HG02970 (cell line): ENCODE data around the gene DOCK1.

Source experiments
- ATAC-seq: cut with Tn5 transposase; IDR thresholded peaks from one replicate; pipeline ENCODE4 v1.9.1; 2021; ENCODE audit warnings: mild to moderate bottlenecking, moderate library complexity, moderate number of reproducible peaks; ENCODE audit not compliant: unreplicated experiment, low FRiP score

Gene DOCK1

DNA sequence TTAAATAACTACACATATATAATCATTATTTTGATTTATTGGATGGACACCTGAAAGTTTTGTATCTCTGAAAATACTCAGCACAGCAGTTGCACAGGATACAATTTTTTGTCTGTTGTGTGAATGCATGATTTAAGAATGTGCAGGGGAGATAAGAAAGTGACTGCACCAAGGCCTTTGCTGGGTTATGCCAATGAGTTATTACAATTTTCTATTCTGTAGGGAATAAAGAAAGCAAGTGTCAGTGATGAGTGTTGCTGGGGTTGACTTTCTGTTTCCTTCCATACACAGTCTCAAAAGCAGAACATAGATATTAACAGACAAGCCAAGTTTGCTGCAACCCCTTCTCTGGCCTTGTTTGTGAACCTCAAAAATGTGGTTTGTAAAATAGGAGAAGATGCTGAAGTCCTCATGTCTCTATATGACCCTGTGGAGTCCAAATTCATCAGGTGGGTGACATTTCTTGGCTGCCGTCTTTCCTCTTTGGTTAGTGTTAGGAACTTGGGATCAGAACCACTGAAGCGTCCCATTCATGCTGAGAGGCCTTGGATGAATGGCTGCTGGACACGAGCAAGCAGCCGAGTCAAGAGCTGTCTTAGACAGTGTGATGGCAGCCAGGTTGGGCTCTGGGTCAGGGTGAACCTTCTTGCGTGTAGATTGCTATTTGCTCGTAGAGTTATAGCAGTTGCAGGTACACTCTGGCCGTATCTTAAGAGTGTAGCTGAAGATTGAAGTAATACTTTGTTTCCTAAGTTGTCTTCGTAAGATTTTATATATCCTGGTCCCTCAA lies 92.8 kb downstream of the DOCK1 start:
- no peak for ATAC-seq

DNA sequence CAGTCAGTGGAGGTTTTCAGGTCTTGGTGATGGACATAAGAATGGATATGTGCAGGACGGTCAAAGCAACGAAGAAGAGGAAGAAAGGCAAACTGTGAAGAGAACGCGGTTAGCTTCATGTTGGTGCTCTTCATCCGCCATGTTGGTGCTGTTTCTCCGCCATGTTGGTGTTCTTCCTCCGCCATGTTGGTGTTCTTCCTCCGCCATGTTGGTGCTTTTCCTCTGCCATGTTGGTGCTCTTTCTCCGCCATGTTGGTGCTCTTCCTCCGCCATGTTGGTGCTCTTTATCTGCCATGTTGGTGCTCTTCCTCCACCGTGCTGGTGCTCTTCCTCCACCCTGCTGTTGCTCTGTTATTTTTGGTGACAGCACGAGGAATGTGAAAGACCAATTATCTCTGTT lies 95.4 kb downstream of the DOCK1 start:
- ATAC-seq, result no peak

DNA sequence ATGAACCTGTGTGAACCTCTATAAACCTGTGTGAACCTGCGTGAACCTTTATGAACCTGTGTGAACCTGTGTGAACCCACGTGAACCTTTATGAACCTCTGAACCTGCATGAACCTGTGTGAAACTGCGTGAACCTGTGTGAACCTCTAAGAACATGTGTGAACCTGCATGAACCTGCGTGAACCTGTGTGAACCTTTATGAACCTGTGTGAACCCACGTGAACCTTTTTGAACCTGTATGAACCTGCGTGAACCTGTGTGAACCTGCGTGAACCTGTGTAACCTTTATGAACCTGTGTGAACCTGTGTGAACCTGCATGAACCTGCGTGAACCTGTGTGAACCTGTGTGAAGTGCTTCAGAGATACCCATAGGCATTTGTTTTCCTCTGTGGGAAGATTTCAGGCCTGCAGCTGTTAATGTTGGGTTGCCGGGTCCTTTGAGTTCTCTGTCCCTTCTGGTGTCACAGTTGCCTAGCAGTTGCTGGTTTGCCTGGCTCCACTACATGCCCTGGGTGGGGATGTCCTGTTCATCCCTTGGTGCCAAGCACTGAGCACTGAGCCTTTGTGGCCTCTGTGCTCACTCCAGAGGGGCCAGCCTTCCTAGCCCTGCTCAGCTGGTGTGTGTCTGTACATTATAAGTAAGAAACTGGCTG lies 97.9 kb downstream of the DOCK1 start:
- no peak for ATAC-seq

DNA sequence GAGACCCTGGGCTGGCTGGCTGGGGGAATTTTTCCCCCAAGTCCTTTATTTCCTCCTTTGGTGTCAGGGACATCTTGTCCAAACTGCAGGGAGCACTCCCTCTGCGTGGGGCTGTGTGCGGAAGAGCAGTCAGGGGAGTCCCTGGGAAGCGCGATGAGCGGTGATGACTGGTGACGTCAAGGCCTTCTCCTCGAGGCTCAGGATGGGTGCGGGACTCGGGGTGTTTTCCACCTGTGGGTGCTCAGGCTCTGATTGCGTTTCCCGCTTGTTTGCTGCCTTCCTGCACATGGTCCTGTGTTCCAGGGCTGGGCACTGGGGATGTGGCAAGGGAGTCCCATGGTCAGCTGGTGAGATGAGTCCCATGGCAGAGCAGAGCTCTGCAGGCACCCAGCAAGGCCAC lies 101.2 kb downstream of the DOCK1 start:
- ATAC-seq, result no peak

DNA sequence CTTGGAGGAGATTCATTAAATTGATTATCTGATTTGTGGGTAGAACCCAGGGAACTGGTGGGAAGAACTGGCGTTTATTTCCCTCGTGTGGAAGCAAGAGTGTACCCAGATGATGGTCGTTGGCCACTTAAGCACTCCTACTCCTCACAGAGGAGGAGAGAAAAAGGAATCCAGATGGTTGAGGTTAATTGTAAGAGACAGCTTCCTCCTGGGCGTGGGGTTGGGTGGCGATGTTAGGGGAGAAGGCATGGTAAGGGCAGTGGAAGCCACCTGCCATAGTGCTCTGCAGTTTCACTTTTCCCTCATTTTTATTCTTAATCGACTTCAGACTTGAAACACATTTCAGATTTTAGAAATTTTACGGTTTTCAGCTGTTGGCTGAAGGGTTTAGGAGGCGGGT lies 104.1 kb downstream of the DOCK1 start:
- no peak for ATAC-seq

DNA sequence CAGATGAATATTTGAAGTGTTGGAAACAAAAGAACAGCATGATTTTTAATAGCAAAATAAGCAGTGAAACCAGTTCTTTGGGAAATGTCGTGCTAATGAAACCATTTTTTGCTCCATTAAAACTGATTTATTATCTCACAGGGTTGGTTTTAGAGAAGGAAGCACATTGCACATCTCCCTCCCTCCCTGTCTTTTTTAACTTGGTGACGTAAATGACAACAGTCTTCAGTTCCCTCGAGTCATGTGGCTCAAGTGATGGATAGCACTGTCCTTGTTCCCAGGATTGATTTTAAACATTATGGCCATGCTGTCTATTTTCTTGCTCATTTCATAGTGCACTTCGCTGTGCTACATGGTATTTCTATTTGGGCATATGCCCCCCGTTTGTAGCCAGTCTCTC lies 105.9 kb downstream of the DOCK1 start:
- ATAC-seq, result no peak

DNA sequence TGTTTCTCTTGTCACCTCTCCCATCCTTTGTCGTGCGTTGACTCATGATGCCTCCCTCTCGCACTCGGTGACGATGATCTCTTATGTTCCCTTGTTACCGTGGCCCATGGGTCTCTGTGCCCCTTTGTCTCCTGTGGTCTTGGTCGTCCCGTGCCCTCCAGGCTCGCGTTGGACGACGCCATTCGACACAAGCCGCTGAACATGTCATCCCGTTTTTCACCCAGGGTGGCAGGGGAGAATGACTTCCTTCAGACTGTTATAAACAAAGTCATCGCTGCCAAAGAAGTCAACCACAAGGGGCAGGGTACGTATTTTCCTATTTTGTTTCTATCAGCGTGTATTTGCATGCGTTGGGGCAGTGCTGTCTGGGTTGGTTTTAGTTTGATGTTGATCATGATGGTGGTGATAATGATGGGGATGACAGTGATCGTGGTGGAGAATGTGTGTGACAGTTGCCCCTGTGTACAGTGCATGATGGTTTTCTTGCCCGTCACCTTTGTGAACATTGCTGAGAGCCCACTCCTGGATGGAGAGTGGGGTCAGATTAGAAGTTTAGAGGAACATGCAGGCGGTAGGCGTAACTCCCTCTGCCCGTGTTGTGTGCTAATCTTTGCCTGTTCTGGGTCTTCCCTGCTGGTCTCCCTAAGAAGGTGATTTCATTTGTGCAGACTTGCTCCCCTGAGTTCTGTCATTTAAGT lies 107.0 kb downstream of the DOCK1 start:
- no peak for ATAC-seq

DNA sequence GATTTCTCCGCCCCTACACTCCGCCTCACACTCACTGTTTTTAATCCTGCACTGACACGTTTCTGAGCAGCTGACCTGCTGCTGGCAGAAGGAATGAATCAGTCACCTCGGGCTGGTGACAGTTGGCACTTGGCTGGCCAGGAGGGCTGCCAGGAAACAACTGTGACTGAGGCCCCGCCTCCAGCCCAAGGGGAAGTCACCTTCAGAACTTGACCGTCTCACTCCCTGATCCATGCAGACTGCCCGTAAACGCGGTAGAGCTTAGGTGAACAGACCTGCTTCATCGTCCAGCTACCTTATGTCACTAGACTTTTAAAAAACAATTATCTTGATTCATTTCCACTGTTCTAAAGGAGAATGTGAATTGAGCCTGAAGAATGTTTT lies 107.5 kb downstream of the DOCK1 start:
- ATAC-seq, result no peak

DNA sequence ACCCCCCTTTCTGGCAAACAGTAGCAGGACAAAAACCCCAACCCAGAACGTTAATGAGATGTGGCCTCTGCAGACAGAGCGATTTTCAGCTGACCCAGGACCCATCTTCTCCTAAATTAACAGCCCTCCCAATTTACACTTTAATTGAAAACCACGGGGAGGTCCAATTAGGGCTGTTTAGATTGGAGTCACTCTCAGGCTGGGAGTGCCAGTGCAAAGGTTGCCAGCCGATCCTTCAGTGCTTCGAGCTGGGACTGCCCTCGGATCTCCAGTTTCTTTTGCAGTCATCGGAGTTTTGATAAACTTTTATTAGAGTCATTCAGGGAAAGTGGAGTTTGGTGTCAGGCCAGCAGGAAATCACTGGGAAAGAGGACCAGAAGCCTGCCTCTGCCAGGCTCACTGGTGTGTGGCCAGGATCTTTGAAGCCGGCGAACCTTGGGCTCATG lies 108.0 kb downstream of the DOCK1 start:
- no peak for ATAC-seq

DNA sequence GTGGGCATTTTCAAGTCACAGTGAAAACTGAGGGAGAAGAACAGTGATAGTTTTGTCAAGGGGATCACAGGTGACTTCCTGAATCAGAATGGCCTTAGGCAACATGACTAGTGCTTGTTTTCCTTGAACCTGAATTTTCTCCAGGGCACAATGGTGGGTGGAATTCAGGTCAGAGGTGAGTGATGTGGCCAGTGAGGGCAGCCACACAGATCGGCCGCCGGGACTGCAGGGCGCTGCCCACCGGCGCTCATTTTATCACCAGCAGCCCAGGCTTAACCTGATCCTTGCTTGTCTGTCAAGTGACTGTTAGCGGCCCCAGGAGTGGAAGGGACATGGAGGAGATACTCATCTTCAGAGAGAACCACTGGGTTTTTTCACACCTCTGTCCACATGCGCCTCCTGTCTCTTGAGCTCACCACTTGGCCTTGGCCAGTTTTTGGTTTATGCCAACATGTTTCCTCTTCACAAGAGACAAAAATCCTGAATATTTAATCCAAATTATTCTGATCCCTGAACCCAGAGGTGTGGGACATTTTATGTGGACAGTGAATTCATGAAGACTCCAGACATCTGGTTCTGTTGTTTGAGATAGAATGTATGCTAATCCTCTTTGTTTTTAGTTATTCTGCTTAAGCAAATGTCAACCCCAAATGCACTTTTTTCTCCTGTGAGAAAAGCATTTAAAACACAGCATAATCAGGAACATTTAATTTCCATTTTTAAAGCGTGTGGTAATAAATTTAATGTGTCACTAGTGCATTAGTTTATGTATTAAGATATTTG lies 108.7 kb downstream of the DOCK1 start:
- no peak for ATAC-seq

DNA sequence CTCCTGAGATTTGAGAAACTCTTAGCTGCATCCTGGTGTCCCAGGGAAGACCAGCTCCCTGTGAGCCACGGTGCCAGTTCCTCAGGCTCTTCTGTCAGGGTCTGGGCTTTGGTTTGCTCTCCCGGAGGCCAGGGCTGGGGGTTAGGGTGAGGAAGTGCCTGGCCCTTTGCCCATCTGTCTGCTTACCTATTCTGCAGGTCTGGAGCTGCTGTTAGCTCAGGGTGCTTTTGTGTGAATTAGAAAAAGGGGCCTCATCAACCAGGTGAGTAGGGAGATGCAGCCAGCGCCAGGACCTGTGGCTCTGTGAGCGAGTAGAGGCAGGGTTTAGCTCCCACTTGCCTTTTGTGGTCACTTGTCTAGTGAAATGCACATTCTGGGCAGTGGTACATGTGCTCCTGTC lies 109.4 kb downstream of the DOCK1 start:
- ATAC-seq, result no peak

DNA sequence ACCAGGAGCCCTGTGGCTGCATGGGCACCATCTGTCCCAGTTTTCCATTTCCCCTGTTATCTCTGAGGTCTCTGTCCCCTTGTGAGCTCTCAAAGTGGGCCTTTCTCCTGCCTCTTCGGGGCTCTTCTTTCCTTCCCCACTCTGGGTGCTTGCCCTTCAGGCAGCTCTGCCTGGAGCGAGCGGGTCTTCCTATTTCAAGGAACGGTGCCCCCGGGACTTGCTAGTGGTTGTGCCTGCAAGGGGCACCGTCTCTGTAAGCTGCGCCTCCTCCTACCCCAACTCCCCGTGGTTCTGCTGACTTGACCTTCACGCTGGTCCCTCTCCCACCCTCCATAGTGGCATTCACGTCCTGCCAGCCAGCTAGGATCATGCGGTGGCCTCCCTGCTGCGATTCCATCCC lies 110.1 kb downstream of the DOCK1 start:
- no peak for ATAC-seq

DNA sequence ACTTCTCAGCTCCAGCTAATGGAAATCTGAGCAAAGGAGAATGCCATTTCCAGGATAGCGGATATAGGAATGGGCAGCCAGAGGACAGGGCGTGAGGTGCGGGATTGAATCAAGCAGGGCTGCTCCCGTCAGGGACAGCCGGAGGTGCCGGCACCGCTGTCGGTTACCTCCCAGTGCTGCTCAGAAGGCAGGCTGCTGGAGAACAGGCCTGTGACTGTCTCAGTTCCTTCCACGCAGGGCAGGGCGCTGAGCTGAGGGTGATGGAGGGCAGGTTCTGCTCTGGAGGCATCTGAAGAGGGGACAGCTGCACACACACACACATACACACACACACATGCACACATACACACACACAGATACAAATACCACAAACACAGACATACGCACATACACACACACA lies 111.1 kb downstream of the DOCK1 start:
- ATAC-seq, result no peak

DNA sequence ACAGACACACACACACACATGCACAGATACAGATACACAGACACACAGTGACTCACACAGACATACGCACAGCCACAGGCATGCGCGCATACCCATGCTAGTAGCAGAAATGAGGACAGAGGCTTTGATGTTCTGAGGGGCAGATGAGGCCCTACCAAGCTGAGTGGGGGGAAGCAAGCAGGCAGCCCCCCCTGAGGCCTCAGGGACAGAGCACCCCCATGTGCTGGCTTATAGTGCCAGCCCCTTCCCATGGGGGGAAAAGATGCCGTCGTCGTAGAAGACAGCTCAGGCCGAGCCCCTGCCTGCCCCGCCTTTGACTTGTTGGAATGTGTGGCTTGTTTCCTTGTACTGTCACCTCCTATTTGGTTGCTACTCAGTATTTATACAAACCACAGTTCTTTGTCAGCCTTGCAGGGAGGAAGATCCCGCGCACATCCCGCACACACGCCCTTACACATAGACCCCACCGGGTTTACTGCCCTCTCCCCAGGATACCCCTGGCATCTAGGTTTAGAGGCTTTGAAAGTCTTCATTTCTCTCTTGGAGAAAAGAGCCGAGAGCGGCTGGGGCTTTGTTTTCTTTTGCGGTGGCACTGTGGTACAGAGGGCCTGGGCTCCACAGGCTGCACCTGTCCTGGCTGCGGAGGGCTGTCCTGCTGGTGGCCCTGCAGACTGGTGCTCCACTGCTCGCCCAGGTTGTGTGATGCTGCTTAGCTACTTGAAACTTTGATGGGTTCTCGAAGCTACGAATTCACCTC lies 112.5 kb downstream of the DOCK1 start:
- no peak for ATAC-seq

DNA sequence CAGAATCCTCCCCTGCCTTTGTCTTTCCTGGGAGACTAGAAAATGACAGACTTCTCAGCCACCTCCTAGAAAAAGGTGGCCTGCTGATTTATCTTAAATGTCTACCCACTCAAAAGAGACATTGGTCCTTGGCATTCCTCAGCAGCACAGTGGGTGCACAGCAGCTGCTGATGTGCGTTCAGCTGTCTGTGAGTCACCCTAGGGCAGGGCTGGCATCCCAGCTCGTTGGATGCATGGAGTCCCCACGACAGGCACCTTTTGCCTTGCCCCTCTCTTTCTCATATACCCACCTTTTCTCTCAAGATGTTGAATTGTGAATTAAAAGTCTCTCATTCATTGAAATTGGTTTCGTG lies 113.0 kb downstream of the DOCK1 start:
- no peak for ATAC-seq

DNA sequence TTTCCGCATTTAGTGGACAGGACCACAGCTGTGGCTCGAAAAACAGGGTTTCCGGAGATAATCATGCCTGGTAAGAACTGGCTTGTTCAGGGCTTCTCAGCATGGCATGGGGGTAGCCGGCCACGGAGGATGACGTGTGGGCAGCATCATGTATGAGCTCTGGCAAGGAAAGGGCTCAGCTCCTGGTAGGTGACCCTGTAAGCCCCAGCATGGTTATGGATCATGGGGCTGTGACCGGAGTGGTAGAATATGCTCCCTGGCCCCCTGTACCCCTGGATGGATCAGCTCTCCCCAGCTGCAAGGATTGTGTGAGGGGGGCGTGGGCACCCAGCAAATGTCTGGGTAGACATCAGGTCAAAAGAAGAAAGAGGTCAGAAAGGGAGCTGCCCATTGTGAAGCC lies 113.5 kb downstream of the DOCK1 start:
- no peak for ATAC-seq

DNA sequence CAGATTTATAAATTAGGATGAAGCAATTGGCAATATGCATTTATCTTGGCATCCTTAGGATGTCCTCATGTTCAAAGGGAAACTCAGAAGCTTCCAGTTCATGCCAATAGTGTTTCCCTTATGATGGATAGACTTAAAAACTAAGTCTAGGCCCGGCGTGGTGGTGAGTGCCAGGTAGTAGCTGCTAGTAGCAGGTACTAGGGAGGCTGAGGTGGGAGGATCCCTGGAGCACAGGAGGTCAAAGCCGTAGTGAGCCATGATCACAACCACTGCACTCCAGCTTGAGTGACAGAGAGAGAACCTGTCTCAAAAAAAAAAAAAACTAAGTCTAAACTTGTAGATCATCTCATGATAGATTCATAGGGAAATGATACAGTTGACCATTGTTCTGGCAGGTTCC lies 115.0 kb downstream of the DOCK1 start:
- no peak for ATAC-seq

DNA sequence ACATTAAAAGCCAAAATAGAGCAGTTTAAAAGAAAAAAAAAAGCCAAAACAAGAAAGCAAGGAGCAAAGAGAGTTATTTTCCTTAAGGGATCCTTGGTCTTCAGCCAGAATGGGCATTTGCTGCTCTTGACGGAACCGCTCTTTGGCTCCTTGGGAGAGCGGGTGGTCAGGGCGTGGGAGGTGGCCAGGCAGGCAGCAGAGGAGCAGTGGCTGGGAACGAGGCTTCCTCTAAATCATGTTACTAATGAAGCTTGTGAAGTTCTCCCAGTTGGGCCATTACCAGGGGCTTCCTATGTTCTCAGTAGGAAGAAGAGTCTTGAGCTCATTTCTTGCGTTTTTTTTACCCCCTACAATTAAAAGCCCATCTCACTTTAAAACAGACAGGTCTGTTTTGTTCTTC lies 116.6 kb downstream of the DOCK1 start:
- no peak for ATAC-seq

DNA sequence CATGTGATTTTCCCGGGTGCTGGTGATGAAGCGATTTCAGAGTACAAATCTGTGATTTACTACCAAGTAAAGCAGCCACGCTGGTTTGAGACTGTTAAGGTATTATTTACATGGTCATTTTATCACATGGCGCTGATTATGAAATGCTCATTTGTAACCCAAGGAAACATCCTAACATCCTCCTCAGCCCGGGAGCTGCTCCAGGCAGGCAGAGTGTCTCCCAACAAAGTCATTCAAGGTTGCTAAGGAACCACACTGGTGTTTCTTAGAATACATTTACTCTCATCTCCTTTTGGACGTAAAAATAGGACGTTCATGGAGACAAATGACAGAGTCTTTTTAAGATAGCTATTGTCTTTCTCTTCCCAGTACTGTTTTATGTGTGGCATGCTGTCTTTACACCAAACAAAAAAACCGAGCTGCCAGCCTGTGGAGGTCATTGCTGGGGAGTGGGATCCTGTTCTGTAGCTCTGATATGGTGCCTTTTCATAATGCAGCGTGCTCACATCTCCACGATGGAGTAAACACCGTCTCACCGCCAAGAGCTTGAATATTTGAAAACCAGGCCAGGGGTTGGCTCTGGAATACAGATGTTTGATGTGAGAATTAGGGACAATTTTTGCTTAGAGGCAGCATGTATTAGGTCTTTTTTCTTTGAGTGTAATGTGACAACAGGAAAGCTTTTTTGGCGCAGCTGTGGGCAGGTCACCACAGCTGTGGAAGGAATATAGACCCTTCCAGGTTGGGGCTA lies 119.6 kb downstream of the DOCK1 start:
- no peak for ATAC-seq

DNA sequence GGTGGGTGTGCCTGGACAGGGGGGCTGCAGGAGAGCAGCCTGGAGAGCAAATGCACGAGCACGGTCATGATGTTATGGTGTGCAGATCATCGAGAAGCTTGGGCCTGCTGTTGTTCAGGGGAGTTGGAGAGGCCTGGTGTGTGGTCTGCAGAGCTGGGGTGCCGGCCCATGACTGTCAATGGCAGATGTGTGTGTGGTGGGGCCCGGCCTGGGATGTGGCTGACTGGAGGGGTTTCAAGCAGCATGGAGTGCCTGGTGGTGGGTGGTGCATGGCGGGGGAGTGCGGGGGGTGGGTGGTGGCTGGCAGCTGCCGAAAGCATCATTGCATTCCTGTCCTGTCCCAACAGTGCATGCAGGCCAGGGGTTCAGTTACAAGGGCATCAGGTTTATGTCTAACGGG lies 122.6 kb downstream of the DOCK1 start:
- ATAC-seq, result no peak
